Osteocyte (in vitro differentiated cells): ENCODE results near the gene RABL3. TPM values are rescaled to one million over a fixed set of nuclear protein-coding genes. Genes with fewer than 3 reads are reported as not detected.
A peak's percentile ranks its signal among the peaks of the same experiment; 100 is the strongest.
"Not testable (repeated sequence)": the region's sequence is repeated elsewhere in the genome, so short reads cannot be mapped to it uniquely, and the experiment has no call there.

Source experiments
- DNase-seq: peaks from one replicate; pipeline ENCODE4 v3.0.0; 2021; ENCODE audit warnings: mixed read lengths; ENCODE audit not compliant: unreplicated experiment; ENCODE audit errors: extremely low spot score
- H3K27ac Mint-ChIP-seq: one replicate; pipeline ENCODE4 v1.8.0; 2021; ENCODE audit warnings: mild to moderate bottlenecking, mixed read lengths; ENCODE audit not compliant: unreplicated experiment
- H3K27me3 Mint-ChIP-seq: one replicate; pipeline ENCODE4 v1.8.0; 2021; ENCODE audit warnings: mixed read lengths; ENCODE audit not compliant: unreplicated experiment
- H3K36me3 Mint-ChIP-seq: one replicate; pipeline ENCODE4 v1.8.0; 2021; ENCODE audit warnings: mixed read lengths; ENCODE audit not compliant: unreplicated experiment
- H3K4me1 Mint-ChIP-seq: one replicate; pipeline ENCODE4 v1.8.0; 2021; ENCODE audit warnings: mixed read lengths; ENCODE audit not compliant: unreplicated experiment
- H3K4me3 Mint-ChIP-seq: one replicate; pipeline ENCODE4 v1.8.0; 2021; ENCODE audit warnings: mild to moderate bottlenecking, moderate library complexity, mixed read lengths; ENCODE audit not compliant: unreplicated experiment
- H3K9me3 Mint-ChIP-seq: one replicate; pipeline ENCODE4 v1.8.0; 2021; ENCODE audit warnings: mixed read lengths; ENCODE audit not compliant: unreplicated experiment
- total RNA-seq: library from RNA; stranded (reverse); gene quantifications from 2 replicates; pipeline ENCODE4 v1.2.1, GENCODE V29; 2021
- TF ChIP-seq, protein P1 (sequence below): fragments of 200-600 bp; sonication (generic); IDR thresholded peaks from 2 replicates; pipeline ENCODE4 v1.5.0; 2021; ENCODE audit warnings: antibody characterized with exemption, mild to moderate bottlenecking, moderate library complexity

Gene RABL3
- total RNA-seq, 1 donor from 2014 or later = 17.4 TPM

- no peaks in the 10 kb centered on the region for H3K27me3 Mint-ChIP-seq
- H3K36me3 Mint-ChIP-seq = peaks cover 5% of the 10 kb centered on the region
- TF ChIP-seq, protein P1, sequence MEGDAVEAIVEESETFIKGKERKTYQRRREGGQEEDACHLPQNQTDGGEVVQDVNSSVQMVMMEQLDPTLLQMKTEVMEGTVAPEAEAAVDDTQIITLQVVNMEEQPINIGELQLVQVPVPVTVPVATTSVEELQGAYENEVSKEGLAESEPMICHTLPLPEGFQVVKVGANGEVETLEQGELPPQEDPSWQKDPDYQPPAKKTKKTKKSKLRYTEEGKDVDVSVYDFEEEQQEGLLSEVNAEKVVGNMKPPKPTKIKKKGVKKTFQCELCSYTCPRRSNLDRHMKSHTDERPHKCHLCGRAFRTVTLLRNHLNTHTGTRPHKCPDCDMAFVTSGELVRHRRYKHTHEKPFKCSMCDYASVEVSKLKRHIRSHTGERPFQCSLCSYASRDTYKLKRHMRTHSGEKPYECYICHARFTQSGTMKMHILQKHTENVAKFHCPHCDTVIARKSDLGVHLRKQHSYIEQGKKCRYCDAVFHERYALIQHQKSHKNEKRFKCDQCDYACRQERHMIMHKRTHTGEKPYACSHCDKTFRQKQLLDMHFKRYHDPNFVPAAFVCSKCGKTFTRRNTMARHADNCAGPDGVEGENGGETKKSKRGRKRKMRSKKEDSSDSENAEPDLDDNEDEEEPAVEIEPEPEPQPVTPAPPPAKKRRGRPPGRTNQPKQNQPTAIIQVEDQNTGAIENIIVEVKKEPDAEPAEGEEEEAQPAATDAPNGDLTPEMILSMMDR = no peak
- H3K4me3 Mint-ChIP-seq = peak overlapping the region; percentile 78
- peaks cover 27% of the 10 kb centered on the region for H3K4me1 Mint-ChIP-seq
- no peak for DNase-seq
- peak overlapping the region; percentile 97 for H3K27ac Mint-ChIP-seq
- no peaks in the 10 kb centered on the region for H3K9me3 Mint-ChIP-seq
Measured at GRCh38 chr3:120742849-120743365, 591 bp upstream of the RABL3 start.

GRCh38 chr3:120741837-120742197 is 499 bp downstream of the RABL3 start:
- Mint-ChIP-seq H3K36me3 (peaks cover 12% of the 10 kb centered on the region), H3K9me3 (peaks cover 6% of the 10 kb centered on the region), H3K27me3 (no peaks in the 10 kb centered on the region), H3K27ac (peak overlapping the region; percentile 97), H3K4me3 (peak overlapping the region; percentile 78), H3K4me1 (peaks cover 27% of the 10 kb centered on the region)
- no peak for DNase-seq
- TF ChIP-seq, protein P1 = no peak

- TF ChIP-seq, protein P1 = no peak
- H3K9me3 Mint-ChIP-seq = peaks cover 8% of the 10 kb centered on the region
- no peak for DNase-seq
- peak overlapping the region; percentile 78 for H3K4me3 Mint-ChIP-seq
- peaks cover 12% of the 10 kb centered on the region for H3K36me3 Mint-ChIP-seq
- H3K27me3 Mint-ChIP-seq = no peaks in the 10 kb centered on the region
- H3K27ac Mint-ChIP-seq = no peak overlapping the region
- peaks cover 27% of the 10 kb centered on the region for H3K4me1 Mint-ChIP-seq
Measured at GRCh38 chr3:120741320-120741719, 996 bp downstream of the RABL3 start.

- Mint-ChIP-seq H3K36me3 (peaks cover 19% of the 10 kb centered on the region), H3K9me3 (peaks cover 16% of the 10 kb centered on the region)
- H3K27me3 Mint-ChIP-seq, DNase-seq, H3K27ac Mint-ChIP-seq, H3K4me3 Mint-ChIP-seq, H3K4me1 Mint-ChIP-seq: not testable (repeated sequence)
Measured at GRCh38 chr3:120738006-120738405, 4.3 kb downstream of the RABL3 start.

DNA sequence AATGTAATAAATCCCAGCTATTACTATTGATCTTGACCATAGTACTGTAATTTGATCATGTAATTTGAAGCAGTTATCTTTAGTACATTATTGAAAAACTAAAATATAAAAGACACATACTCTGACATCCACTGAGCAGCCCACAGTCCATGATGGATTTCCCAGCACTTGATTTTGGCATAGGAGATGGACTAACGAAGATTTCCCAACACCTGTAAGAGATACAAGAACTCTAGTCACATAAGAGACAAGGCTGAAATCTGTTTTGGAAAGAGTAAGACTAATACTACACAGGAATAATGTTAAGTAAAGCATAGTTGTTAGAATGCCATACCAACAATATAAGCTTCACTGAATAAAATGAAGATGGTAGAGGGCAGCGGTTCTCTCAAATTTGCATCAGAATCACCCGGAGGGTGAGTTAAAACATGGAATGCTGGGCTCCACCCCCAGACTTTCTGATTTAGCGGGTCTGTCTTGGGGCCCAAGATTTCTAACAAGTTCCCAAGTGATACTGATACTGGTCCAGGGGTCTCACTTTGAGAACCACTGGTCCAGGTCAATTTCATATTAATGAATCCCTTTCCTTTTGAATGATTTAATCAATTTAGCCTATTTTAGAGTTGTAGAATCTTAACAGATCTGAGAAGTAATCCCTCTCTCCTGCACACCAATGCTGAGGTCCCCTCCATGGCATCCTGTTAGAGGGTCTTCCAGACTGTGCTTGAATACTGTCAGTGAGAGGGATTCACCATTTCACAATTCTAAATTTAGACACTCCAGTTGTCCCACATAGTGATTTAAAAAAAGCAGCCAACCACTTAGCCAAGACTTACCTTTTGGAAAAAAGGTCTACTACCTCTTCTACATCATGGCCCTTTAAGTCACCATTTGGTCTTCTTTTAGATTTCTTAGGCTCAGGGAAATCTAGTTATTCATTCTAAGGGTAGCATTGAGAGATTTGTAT is 11.5 kb downstream of the RABL3 start:
- TF ChIP-seq, protein P1 = no peak
- DNase-seq = no peak
- no peak overlapping the region for H3K27ac Mint-ChIP-seq
- no peaks in the 10 kb centered on the region for H3K27me3 Mint-ChIP-seq
- H3K4me3 Mint-ChIP-seq = no peak overlapping the region
- H3K9me3 Mint-ChIP-seq = peaks cover 4% of the 10 kb centered on the region
- H3K4me1 Mint-ChIP-seq = no peaks in the 10 kb centered on the region
- peaks cover 7% of the 10 kb centered on the region for H3K36me3 Mint-ChIP-seq
